IMR-90 (cell line): ENCODE data around the gene ME3.

Experiments
- CEBPB ChIP-seq: IDR thresholded peaks from 2 replicates; pipeline ENCODE4 v1.6.1; 2012; ENCODE audit warnings: low read depth, low read length, improper control_type of control experiment
- FOS ChIP-seq: fragments of 150-350 bp; IDR thresholded peaks from 2 replicates; pipeline ENCODE4 v1.6.1; 2016; ENCODE audit warnings: low read depth, low read length
- POLR2A ChIP-seq: IDR thresholded peaks from 2 replicates; pipeline ENCODE4 v1.6.1; 2012; ENCODE audit warnings: mild to moderate bottlenecking, low read depth, low read length
- RAD21 ChIP-seq: IDR thresholded peaks from 2 replicates; pipeline ENCODE4 v1.6.1; 2012; ENCODE audit warnings: low read length, improper control_type of control experiment
- SMC3 ChIP-seq: fragments of 150-350 bp; IDR thresholded peaks from 2 replicates; pipeline ENCODE4 v1.6.1; 2016; ENCODE audit warnings: low read depth, mild to moderate bottlenecking, antibody characterized with exemption, low read length, moderate library complexity
- TF ChIP-seq, protein P1 (sequence below): conservative IDR thresholded peaks from 2 replicates; pipeline ENCODE4 v1.5.1; 2012; ENCODE audit warnings: mild to moderate bottlenecking, low read depth, low read length, improper control_type of control experiment
- TF ChIP-seq, protein P2 (sequence below): fragments of 150-350 bp; IDR thresholded peaks from 2 replicates; pipeline ENCODE4 v1.6.1; 2017; ENCODE audit warnings: mild to moderate bottlenecking, antibody characterized with exemption, low read length, low read depth
- TF ChIP-seq, protein P3 (sequence below): fragments of 150-350 bp; IDR thresholded peaks from 2 replicates; pipeline ENCODE4 v1.6.1; 2016; ENCODE audit warnings: low read depth, mild to moderate bottlenecking, low read length, moderate library complexity, borderline replicate concordance

DNA sequence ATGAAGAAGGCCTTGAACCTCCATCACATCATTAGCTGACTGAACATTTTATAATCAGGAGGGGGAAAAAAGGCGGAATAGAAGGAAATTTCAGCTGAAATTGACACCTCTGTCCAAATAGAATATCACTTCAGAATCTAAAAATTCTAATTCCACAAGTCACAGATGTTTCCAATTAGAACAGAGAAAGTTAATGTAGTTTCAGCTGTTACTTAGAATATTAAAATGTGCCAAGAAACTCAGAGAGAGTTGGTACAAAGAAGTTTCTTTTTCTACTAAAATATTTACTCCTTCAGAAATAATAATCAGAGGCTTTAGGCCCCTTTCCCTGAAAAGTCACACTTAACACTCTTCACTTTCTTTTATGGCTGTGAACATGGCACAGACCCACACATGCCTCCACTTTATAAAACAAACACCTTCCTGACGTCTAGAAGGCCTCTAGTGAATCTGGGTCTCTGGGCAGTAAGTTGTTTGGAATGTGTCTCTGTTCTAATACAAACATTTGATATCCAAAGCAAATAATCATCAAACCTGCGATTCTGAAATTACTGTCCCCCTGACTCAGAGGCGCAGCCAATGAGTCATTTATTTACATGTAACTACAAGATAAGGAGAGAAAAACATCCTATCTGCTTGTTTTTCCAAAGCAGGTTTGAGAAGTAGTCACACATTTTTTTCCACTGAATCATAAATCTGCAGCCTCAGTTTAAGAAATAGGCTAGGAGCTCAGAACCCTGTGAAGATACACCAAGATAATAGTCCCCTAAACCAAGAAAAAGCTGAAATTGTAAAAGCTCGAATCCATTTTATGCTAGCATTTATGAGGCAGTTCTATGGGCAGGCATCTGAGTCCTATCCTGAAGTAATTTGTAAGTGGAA is 148.4 kb downstream of the ME3 start:
- TF ChIP-seq, protein P1, sequence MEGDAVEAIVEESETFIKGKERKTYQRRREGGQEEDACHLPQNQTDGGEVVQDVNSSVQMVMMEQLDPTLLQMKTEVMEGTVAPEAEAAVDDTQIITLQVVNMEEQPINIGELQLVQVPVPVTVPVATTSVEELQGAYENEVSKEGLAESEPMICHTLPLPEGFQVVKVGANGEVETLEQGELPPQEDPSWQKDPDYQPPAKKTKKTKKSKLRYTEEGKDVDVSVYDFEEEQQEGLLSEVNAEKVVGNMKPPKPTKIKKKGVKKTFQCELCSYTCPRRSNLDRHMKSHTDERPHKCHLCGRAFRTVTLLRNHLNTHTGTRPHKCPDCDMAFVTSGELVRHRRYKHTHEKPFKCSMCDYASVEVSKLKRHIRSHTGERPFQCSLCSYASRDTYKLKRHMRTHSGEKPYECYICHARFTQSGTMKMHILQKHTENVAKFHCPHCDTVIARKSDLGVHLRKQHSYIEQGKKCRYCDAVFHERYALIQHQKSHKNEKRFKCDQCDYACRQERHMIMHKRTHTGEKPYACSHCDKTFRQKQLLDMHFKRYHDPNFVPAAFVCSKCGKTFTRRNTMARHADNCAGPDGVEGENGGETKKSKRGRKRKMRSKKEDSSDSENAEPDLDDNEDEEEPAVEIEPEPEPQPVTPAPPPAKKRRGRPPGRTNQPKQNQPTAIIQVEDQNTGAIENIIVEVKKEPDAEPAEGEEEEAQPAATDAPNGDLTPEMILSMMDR, result no peak
- TF ChIP-seq POLR2A (no peak), FOS (peak; percentile 100), RAD21 (no peak), CEBPB (peak; percentile 65), SMC3 (no peak)
- TF ChIP-seq, protein P2, sequence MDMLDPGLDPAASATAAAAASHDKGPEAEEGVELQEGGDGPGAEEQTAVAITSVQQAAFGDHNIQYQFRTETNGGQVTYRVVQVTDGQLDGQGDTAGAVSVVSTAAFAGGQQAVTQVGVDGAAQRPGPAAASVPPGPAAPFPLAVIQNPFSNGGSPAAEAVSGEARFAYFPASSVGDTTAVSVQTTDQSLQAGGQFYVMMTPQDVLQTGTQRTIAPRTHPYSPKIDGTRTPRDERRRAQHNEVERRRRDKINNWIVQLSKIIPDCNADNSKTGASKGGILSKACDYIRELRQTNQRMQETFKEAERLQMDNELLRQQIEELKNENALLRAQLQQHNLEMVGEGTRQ, result no peak
- TF ChIP-seq, protein P3, sequence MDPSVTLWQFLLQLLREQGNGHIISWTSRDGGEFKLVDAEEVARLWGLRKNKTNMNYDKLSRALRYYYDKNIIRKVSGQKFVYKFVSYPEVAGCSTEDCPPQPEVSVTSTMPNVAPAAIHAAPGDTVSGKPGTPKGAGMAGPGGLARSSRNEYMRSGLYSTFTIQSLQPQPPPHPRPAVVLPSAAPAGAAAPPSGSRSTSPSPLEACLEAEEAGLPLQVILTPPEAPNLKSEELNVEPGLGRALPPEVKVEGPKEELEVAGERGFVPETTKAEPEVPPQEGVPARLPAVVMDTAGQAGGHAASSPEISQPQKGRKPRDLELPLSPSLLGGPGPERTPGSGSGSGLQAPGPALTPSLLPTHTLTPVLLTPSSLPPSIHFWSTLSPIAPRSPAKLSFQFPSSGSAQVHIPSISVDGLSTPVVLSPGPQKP, result no peak
